ENCODE results near the gene GBX1. TPM values are rescaled to one million over a fixed set of nuclear protein-coding genes. Genes with fewer than 3 reads are reported as not detected.

The GBX1 gene
- polyA plus RNA-seq, 1 donor from 2014 or later = not detected

GRCh38 chr7:151135525-151135845 is 32.0 kb downstream of the GBX1 start:
- H4K20me1 ChIP-seq (ENCODE audit: insufficient read depth) = no peaks in the 10 kb centered on the region
- H3K9me3 ChIP-seq (ENCODE audit: low read length) = no peaks in the 10 kb centered on the region
- H3K36me3 ChIP-seq (ENCODE audit: insufficient read depth, low read length) = no peaks in the 10 kb centered on the region
- H3K79me2 ChIP-seq (replicated peaks; ENCODE audit: insufficient read depth, low read length) = no peaks in the 10 kb centered on the region
- no peak overlapping the region for H3K9ac ChIP-seq (ENCODE audit: low read length)
- H3K9me2 ChIP-seq (ENCODE audit: insufficient read depth, low read length) = no peaks in the 10 kb centered on the region
- TF ChIP-seq TAF1 (IDR thresholded peaks at IDR 0.05; ENCODE audit: low read depth) (no peak), REST (IDR thresholded peaks at IDR 0.05; ENCODE audit: borderline replicate concordance) (no peak), EP300 (conservative IDR thresholded peaks at IDR 0.05; ENCODE audit: poor library complexity, severe bottlenecking) (no peak), EZH2 (IDR thresholded peaks at IDR 0.05; ENCODE audit: borderline replicate concordance, insufficient read depth, low read length, poor library complexity, severe bottlenecking) (no peak), CTCF (IDR thresholded peaks at IDR 0.05; ENCODE audit: poor library complexity, severe bottlenecking) (no peak), MXI1 (conservative IDR thresholded peaks at IDR 0.05; ENCODE audit: poor library complexity, severe bottlenecking) (no peak), RAD21 (conservative IDR thresholded peaks at IDR 0.05) (no peak), POLR2AphosphoS5 (IDR thresholded peaks at IDR 0.05) (no peak), SMC3 (conservative IDR thresholded peaks at IDR 0.05; ENCODE audit: poor library complexity) (no peak)
- H3F3A ChIP-seq (ENCODE audit: insufficient read depth, low read length, poor library complexity, severe bottlenecking) = no peaks in the 10 kb centered on the region
- H2AFZ ChIP-seq (ENCODE audit: low read depth, low read length) = no peak overlapping the region
- no peaks in the 10 kb centered on the region for H3K27me3 ChIP-seq (ENCODE audit: insufficient read depth, low read depth, low read length)
- no peak overlapping the region for H3K4me2 ChIP-seq (ENCODE audit: low read length)
- H3K4me3 ChIP-seq (ENCODE audit: low read length) = no peak overlapping the region
- H3K27ac ChIP-seq (ENCODE audit: low read length) = no peak overlapping the region

- no peaks in the 10 kb centered on the region for H3K79me2 ChIP-seq (replicated peaks; ENCODE audit: insufficient read depth, low read length)
- no peak overlapping the region for H3K4me2 ChIP-seq (ENCODE audit: low read length)
- no peaks in the 10 kb centered on the region for H3K27me3 ChIP-seq (ENCODE audit: insufficient read depth, low read depth, low read length)
- TF ChIP-seq EZH2 (IDR thresholded peaks at IDR 0.05; ENCODE audit: borderline replicate concordance, insufficient read depth, low read length, poor library complexity, severe bottlenecking) (no peak), POLR2AphosphoS5 (IDR thresholded peaks at IDR 0.05) (no peak), MXI1 (conservative IDR thresholded peaks at IDR 0.05; ENCODE audit: poor library complexity, severe bottlenecking) (no peak), RAD21 (conservative IDR thresholded peaks at IDR 0.05) (no peak), SMC3 (conservative IDR thresholded peaks at IDR 0.05; ENCODE audit: poor library complexity) (no peak), REST (IDR thresholded peaks at IDR 0.05; ENCODE audit: borderline replicate concordance) (no peak), TAF1 (IDR thresholded peaks at IDR 0.05; ENCODE audit: low read depth) (no peak), CTCF (IDR thresholded peaks at IDR 0.05; ENCODE audit: poor library complexity, severe bottlenecking) (no peak), EP300 (conservative IDR thresholded peaks at IDR 0.05; ENCODE audit: poor library complexity, severe bottlenecking) (no peak)
- no peak overlapping the region for H3K4me3 ChIP-seq (ENCODE audit: low read length)
- H2AFZ ChIP-seq (ENCODE audit: low read depth, low read length) = no peak overlapping the region
- no peaks in the 10 kb centered on the region for H3K9me2 ChIP-seq (ENCODE audit: insufficient read depth, low read length)
- no peaks in the 10 kb centered on the region for H3F3A ChIP-seq (ENCODE audit: insufficient read depth, low read length, poor library complexity, severe bottlenecking)
- H3K36me3 ChIP-seq (ENCODE audit: insufficient read depth, low read length) = no peaks in the 10 kb centered on the region
- H3K9me3 ChIP-seq (ENCODE audit: low read length) = no peaks in the 10 kb centered on the region
- H3K27ac ChIP-seq (ENCODE audit: low read length) = no peak overlapping the region
- no peak overlapping the region for H3K9ac ChIP-seq (ENCODE audit: low read length)
- no peaks in the 10 kb centered on the region for H4K20me1 ChIP-seq (ENCODE audit: insufficient read depth)
Measured at GRCh38 chr7:151134743-151135524, 32.6 kb downstream of the GBX1 start.

All from neural cell (in vitro differentiated cells).